Endothelial cell of umbilical vein (primary cell): Measurements from ENCODE around the gene VSIG4.

ENCODE experiments used
- CTCF ChIP-seq, 2 donors: IDR thresholded peaks; 1 replicate in 1 of 2; 2 replicates in 1 of 2; pipeline ENCODE4 v1.5.1; 2011; ENCODE audit warnings: low read length in 2 of 2, mild to moderate bottlenecking in 2 of 2, moderate library complexity in 2 of 2, control low read depth in 1 of 2, inconsistent platforms in 1 of 2, low read depth in 1 of 2; ENCODE audit not compliant: insufficient read depth in 1 of 2; ENCODE audit errors: extremely low read depth in 1 of 2
- EZH2 ChIP-seq: IDR thresholded peaks from 2 replicates; pipeline ENCODE4 v1.6.1; 2012; ENCODE audit warnings: borderline replicate concordance, low read depth, mild to moderate bottlenecking, moderate library complexity, low read length, inconsistent platforms; ENCODE audit not compliant: severe bottlenecking
- TF ChIP-seq, protein P1 (sequence below): IDR thresholded peaks from 2 replicates; pipeline ENCODE4 v1.6.1; 2011; ENCODE audit not compliant: insufficient read depth, insufficient read length

DNA sequence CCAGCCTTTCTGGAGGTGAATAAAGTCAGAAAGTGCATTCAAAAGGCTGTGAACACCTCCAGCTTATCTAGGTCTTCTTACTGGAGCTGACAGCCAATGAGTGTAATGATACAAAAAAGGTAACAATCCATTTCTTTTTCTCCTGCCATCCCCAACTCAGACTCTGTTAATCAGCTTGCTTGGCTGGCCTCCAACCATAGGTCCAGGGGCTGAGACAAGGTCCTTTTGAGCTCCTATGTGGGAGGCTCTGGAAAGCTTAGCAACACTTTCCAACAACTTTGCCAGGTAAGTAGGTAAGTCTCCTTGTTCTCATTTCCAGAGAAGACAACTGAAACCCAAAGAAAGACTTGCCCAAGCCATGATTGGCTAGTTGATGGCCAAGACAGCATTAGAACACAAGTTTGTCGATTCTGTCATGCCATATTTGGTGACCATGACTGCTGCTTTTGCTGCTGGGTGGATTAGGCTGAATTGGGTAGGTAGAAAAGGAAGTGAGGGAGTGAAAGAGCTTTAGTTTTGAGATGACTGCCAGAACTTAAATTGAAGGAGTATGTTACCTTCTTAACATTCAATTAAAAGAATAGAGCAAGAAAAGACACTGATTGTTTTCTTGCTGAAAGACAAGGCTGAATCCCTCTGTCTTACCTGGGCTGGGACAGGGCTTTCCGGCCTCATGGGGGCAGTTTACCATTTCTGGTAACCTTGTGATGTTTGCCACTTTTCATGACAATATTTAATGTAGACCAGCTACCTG, 22.8 kb downstream of the VSIG4 start:
- no peak for TF ChIP-seq EZH2
- TF ChIP-seq, protein P1, sequence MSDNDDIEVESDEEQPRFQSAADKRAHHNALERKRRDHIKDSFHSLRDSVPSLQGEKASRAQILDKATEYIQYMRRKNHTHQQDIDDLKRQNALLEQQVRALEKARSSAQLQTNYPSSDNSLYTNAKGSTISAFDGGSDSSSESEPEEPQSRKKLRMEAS = no peak
- no peak for TF ChIP-seq CTCF (IDR thresholded peaks at IDR 0.05; ENCODE audit: extremely low read depth in 1 of 2, insufficient read depth in 1 of 2, low read depth in 1 of 2, low read length in 2 of 2)
